Keratinocyte (primary cell): ENCODE data around the gene TCERG1L. TPM values are rescaled to one million over a fixed set of nuclear protein-coding genes. Genes with fewer than 3 reads are reported as not detected.

Experiments
- DNase-seq: peaks from one replicate; pipeline ENCODE4 v3.0.0-alpha.2; 2011; ENCODE audit warnings: low read depth, missing footprints, low spot score
- FAIRE-seq: peaks from 2 replicates; lab custom pipeline; 2011; peaks lifted over from hg19 to GRCh38; lab: Jason Lieb, UNC
- H2AFZ ChIP-seq: 2 replicates; pipeline ENCODE4 v1.6.0; 2012; ENCODE audit warnings: low read length, control low read depth, inconsistent platforms; ENCODE audit not compliant: control insufficient read depth
- H3K27ac ChIP-seq: 2 replicates; pipeline ENCODE4 v1.5.1; 2011; ENCODE audit warnings: low read length; ENCODE audit not compliant: control insufficient read depth, insufficient read depth
- H3K27me3 ChIP-seq: 3 replicates; pipeline ENCODE4 v1.6.0; 2011; ENCODE audit warnings: low read length; ENCODE audit not compliant: control insufficient read depth, insufficient read depth; ENCODE audit errors: extremely low read depth
- H3K36me3 ChIP-seq, 2 experiments: 2 replicates in 1 of 2; 3 replicates in 1 of 2; pipeline ENCODE4 v1.5.1; 2011; ENCODE audit warnings: low read length in 2 of 2, mild to moderate bottlenecking in 1 of 2; ENCODE audit not compliant: control insufficient read depth in 2 of 2, insufficient read depth in 2 of 2; ENCODE audit errors: extremely low read depth in 1 of 2
- H3K4me1 ChIP-seq: 3 replicates; pipeline ENCODE4 v1.5.1; 2011; ENCODE audit warnings: low read length; ENCODE audit not compliant: control insufficient read depth, insufficient read depth; ENCODE audit errors: extremely low read depth
- H3K4me2 ChIP-seq: 3 replicates; pipeline ENCODE4 v1.6.0; 2011; ENCODE audit warnings: low read depth, low read length; ENCODE audit not compliant: control insufficient read depth, insufficient read depth; ENCODE audit errors: extremely low read depth
- H3K4me3 ChIP-seq, 3 experiments: fragments of 200-600 bp in 1 of 3; sonication (generic) in 1 of 3; 2 replicates in 2 of 3; 3 replicates in 1 of 3; pipeline ENCODE4 v1.5.1; 2011 to 2016; ENCODE audit warnings: low read length in 3 of 3, mild to moderate bottlenecking in 3 of 3, control low read depth in 2 of 3, inconsistent platforms in 1 of 3, low read depth in 1 of 3, mixed read lengths in 1 of 3, mixed run types in 1 of 3, moderate library complexity in 1 of 3; ENCODE audit not compliant: control insufficient read depth in 2 of 3, insufficient read depth in 2 of 3; ENCODE audit errors: extremely low read depth in 1 of 3
- H3K79me2 ChIP-seq: 2 replicates; pipeline ENCODE4 v1.6.0; 2012; ENCODE audit warnings: low read length; ENCODE audit not compliant: control insufficient read depth, insufficient read depth
- H3K9ac ChIP-seq: 3 replicates; pipeline ENCODE4 v1.6.0; 2011; ENCODE audit warnings: low read length; ENCODE audit not compliant: control insufficient read depth, insufficient read depth; ENCODE audit errors: extremely low read depth
- H3K9me1 ChIP-seq: 3 replicates; pipeline ENCODE4 v1.6.0; 2011; ENCODE audit warnings: low read length; ENCODE audit not compliant: control insufficient read depth, insufficient read depth; ENCODE audit errors: extremely low read depth
- H3K9me3 ChIP-seq: 2 replicates; pipeline ENCODE4 v1.5.1; 2012; ENCODE audit warnings: low read depth, low read length; ENCODE audit not compliant: control insufficient read depth
- H4K20me1 ChIP-seq: 3 replicates; pipeline ENCODE4 v1.6.0; 2011; ENCODE audit warnings: low read length; ENCODE audit not compliant: control insufficient read depth, insufficient read depth; ENCODE audit errors: extremely low read depth
- CTCF ChIP-seq, 3 experiments: IDR thresholded peaks in 1 of 3; conservative IDR thresholded peaks in 1 of 3; optimal IDR thresholded peaks in 1 of 3; 2 replicates in 2 of 3; 3 replicates in 1 of 3; pipeline versions ENCODE3 to v1.5.1; 2011; ENCODE audit warnings: low read length in 3 of 3, mild to moderate bottlenecking in 3 of 3, moderate library complexity in 2 of 3, control low read depth in 1 of 3, inconsistent platforms in 1 of 3; ENCODE audit not compliant: insufficient read depth in 2 of 3; ENCODE audit errors: extremely low read depth in 1 of 3
- EZH2 ChIP-seq: IDR thresholded peaks from one replicate; pipeline ENCODE4 v1.6.1; 2012; ENCODE audit warnings: inconsistent platforms, mild to moderate bottlenecking, low read length, moderate library complexity
- dilution Hi-C: fragments of 300-500 bp; cut with MboI; formaldehyde crosslinking; loops from one replicate; pipeline ENCODE4 v1.7.0; 2020; ENCODE audit warnings: low sequenced_read_pairs; ENCODE audit not compliant: extremely low pct_ligation_motif_present
- polyA plus RNA-seq, 5 experiments: library from polyadenylated mRNA; depleted of rRNA in 3 of 5; stranded (reverse) in 3 of 5; stranded (forward) in 1 of 5; unstranded in 1 of 5; fragments of >200 nt; gene quantifications; 1 replicate in 1 of 5; 2 replicates in 3 of 5; 3 replicates in 1 of 5; pipeline versions ENCODE4 v1.2.1 to v1.2.3, GENCODE V29; 2011 to 2012; ENCODE audit warnings: missing spikeins in 2 of 5, low read depth in 1 of 5, low replicate concordance in 1 of 5

The TCERG1L gene
- polyA plus RNA-seq, 1 donor (not counting 4 experiments of a cell fraction or from before 2014, with no cell fraction given) = not detected

GRCh38 chr10:131212763-131213325, 98.7 kb downstream of the TCERG1L start:
- H3K9ac ChIP-seq = no peak overlapping the region
- no peak overlapping the region for H3K4me3 ChIP-seq
- H3K4me1 ChIP-seq = no peaks in the 10 kb centered on the region
- no peak overlapping the region for H2AFZ ChIP-seq
- H3K27ac ChIP-seq = no peak overlapping the region
- dilution Hi-C loops = no loop called here
- no peak overlapping the region for H3K4me2 ChIP-seq
- no peaks in the 10 kb centered on the region for H4K20me1 ChIP-seq
- H3K9me1 ChIP-seq = no peaks in the 10 kb centered on the region
- H3K79me2 ChIP-seq = no peaks in the 10 kb centered on the region
- no peaks in the 10 kb centered on the region for H3K27me3 ChIP-seq
- no peak for FAIRE-seq
- TF ChIP-seq EZH2 (no peak), CTCF (optimal IDR thresholded peaks at IDR 0.05 in 1 of 3, IDR thresholded peaks at IDR 0.05 in 1 of 3, conservative IDR thresholded peaks at IDR 0.05 in 1 of 3; ENCODE audit: extremely low read depth in 1 of 3, insufficient read depth in 2 of 3, low read length in 3 of 3) (no peak)
- no peak for DNase-seq
- H3K9me3 ChIP-seq = peaks cover 2% of the 10 kb centered on the region
- no peaks in the 10 kb centered on the region for H3K36me3 ChIP-seq

GRCh38 chr10:131211965-131212619, 99.4 kb downstream of the TCERG1L start:
- FAIRE-seq (no peak), DNase-seq (no peak)
- H3K9me3 ChIP-seq = peaks cover 7% of the 10 kb centered on the region
- H3K9ac ChIP-seq = no peak overlapping the region
- H3K4me3 ChIP-seq = no peak overlapping the region
- H3K36me3 ChIP-seq = no peaks in the 10 kb centered on the region
- no peak overlapping the region for H3K4me2 ChIP-seq
- H3K9me1 ChIP-seq = no peaks in the 10 kb centered on the region
- no peak overlapping the region for H3K27ac ChIP-seq
- H2AFZ ChIP-seq = no peak overlapping the region
- dilution Hi-C loops = no loop called here
- no peaks in the 10 kb centered on the region for H3K4me1 ChIP-seq
- no peaks in the 10 kb centered on the region for H3K27me3 ChIP-seq
- H4K20me1 ChIP-seq = no peaks in the 10 kb centered on the region
- TF ChIP-seq CTCF (optimal IDR thresholded peaks at IDR 0.05 in 1 of 3, IDR thresholded peaks at IDR 0.05 in 1 of 3, conservative IDR thresholded peaks at IDR 0.05 in 1 of 3; ENCODE audit: extremely low read depth in 1 of 3, insufficient read depth in 2 of 3, low read length in 3 of 3) (no peak), EZH2 (no peak)
- no peaks in the 10 kb centered on the region for H3K79me2 ChIP-seq
